ENCODE results near the gene RABL6. TPM values are rescaled to one million over a fixed set of nuclear protein-coding genes. Genes with fewer than 3 reads are reported as not detected.
"Not testable (repeated sequence)": the region's sequence is repeated elsewhere in the genome, so short reads cannot be mapped to it uniquely, and the experiment has no call there.

The RABL6 gene, protein sequence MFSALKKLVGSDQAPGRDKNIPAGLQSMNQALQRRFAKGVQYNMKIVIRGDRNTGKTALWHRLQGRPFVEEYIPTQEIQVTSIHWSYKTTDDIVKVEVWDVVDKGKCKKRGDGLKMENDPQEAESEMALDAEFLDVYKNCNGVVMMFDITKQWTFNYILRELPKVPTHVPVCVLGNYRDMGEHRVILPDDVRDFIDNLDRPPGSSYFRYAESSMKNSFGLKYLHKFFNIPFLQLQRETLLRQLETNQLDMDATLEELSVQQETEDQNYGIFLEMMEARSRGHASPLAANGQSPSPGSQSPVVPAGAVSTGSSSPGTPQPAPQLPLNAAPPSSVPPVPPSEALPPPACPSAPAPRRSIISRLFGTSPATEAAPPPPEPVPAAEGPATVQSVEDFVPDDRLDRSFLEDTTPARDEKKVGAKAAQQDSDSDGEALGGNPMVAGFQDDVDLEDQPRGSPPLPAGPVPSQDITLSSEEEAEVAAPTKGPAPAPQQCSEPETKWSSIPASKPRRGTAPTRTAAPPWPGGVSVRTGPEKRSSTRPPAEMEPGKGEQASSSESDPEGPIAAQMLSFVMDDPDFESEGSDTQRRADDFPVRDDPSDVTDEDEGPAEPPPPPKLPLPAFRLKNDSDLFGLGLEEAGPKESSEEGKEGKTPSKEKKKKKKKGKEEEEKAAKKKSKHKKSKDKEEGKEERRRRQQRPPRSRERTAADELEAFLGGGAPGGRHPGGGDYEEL
- total RNA-seq (10 to 100 TPM; 34.8 to 49.1 TPM), polyA plus RNA-seq (ENCODE audit: insufficient read length in 2 of 2) (10 to 100 TPM; 86.3 to 93.5 TPM)
- long read RNA-seq, donor 1, partial matches to known transcripts = 18 of 22 reads
- long read RNA-seq, donor 1, other reads (novel, unspliced or antisense) = 0 of 22 reads
- long read RNA-seq, donor 2, partial matches to known transcripts = 22 of 24 reads
- long read RNA-seq, donor 2, other reads (novel, unspliced or antisense) = 0 of 24 reads
- long read RNA-seq, donor 3, partial matches to known transcripts = 38 of 41 reads
- long read RNA-seq, donor 3, other reads (novel, unspliced or antisense) = 0 of 41 reads
- long read RNA-seq, donor 4, partial matches to known transcripts = 57 of 63 reads
- long read RNA-seq, donor 4, other reads (novel, unspliced or antisense) = 0 of 63 reads

DNA sequence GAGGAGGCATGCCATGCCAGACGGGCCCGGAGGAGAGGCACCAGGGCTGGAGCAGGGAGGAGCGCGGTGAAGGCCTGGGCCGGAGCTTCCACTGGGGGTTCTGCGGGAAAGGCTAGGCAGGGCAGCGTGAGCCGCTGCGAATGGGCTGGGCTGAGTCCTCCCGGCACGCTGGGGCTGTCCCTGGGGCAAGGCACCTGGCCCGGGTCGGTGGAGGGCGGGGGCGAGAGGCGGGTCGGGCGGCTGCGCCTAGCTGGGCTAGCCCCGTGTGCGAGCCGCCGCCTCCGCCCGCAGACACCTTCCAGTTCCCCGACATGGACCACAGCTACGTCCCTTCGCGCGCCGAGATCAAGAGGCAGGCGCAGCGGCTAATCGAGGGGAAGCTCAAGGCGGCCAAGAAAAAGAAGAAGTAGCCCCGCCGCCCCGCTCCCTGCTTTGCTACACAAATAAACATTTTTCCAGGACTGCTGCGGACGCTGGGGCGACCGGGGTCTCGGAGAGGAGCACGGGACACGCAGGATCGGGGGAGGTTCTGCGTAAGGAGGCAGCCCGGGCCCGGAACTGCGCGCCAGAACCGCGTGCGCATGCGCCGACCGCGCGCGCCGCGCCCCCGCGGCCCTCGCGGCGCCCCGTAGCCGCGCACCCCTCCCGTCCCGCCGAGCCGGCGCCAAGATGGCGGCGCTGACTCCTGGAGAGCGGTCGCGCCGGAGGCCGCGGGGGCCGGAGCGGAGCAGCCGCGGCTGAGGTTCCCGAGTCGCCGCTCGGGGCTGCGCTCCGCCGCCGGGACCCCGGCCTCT is at the start of gene RABL6:
Gene RABL6 (plus strand): TSS at position 668 of the 794 bp plus-strand sequence. CDS start 249 bp downstream, outside the sequence.
- peak in 3 of 6 donors; percentile 62 to 94 (median 90) for DNase-seq (ENCODE audit: low read depth in 4 of 6, low spot score in 6 of 6)
- H3K4me3 ChIP-seq (ENCODE audit: low read depth, low read length) = peak within 1 kb of the TSS; percentile 71
- peaks cover 60% of the 10 kb centered on the region for H3K36me3 ChIP-seq (ENCODE audit: control insufficient read depth, insufficient read depth, low read length)
- peaks cover 1% of the 10 kb centered on the region for H3K27me3 ChIP-seq (ENCODE audit: control insufficient read depth, insufficient read depth, low read length)
- no peaks in the 10 kb centered on the region for H3K9me3 ChIP-seq (ENCODE audit: control insufficient read depth, insufficient read depth, low read length)
- peaks cover 24% of the 10 kb centered on the region for H3K4me1 ChIP-seq (ENCODE audit: control insufficient read depth, insufficient read depth, low read length)
- WGBS (ENCODE audit: insufficient coverage) = under 1% methylated on average over 92 of the region's 96 CpGs
- H3K27ac ChIP-seq (ENCODE audit: low read depth, low read length) = peak within 1 kb of the TSS; percentile 78

DNA sequence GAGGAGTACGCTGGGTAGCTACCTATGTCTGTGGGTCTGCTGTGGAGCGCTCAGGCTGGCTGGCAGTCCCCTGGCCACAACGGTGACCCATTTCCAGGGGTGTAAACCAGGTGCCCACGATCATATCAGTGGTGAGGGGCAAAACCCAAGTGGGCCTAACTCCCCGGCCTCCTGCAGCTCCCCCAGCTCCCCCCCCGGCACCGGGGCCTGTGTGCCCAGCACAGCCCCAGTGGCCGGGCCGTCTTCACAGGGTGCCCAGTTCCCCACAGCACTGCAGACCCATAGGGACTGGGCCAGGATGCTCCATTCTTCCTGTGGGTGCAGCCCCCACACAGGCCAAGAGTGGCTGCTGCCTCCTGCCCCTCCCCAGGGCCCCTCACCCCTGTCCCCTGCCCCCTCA is 48.7 kb upstream of the RABL6 start:
- WGBS (ENCODE audit: insufficient coverage) = 83% methylated on average over 9 of the region's 9 CpGs
- peaks cover 2% of the 10 kb centered on the region for H3K36me3 ChIP-seq (ENCODE audit: control insufficient read depth, insufficient read depth, low read length)
- no peak overlapping the region for H3K4me3 ChIP-seq (ENCODE audit: low read depth, low read length)
- H3K4me1 ChIP-seq (ENCODE audit: control insufficient read depth, insufficient read depth, low read length) = peaks cover 18% of the 10 kb centered on the region
- peaks cover 3% of the 10 kb centered on the region for H3K27me3 ChIP-seq (ENCODE audit: control insufficient read depth, insufficient read depth, low read length)
- H3K27ac ChIP-seq (ENCODE audit: low read depth, low read length) = no peak overlapping the region
- H3K9me3 ChIP-seq (ENCODE audit: control insufficient read depth, insufficient read depth, low read length) = peaks cover 3% of the 10 kb centered on the region
- DNase-seq (ENCODE audit: low read depth in 4 of 6, low spot score in 6 of 6) = no peak

DNA sequence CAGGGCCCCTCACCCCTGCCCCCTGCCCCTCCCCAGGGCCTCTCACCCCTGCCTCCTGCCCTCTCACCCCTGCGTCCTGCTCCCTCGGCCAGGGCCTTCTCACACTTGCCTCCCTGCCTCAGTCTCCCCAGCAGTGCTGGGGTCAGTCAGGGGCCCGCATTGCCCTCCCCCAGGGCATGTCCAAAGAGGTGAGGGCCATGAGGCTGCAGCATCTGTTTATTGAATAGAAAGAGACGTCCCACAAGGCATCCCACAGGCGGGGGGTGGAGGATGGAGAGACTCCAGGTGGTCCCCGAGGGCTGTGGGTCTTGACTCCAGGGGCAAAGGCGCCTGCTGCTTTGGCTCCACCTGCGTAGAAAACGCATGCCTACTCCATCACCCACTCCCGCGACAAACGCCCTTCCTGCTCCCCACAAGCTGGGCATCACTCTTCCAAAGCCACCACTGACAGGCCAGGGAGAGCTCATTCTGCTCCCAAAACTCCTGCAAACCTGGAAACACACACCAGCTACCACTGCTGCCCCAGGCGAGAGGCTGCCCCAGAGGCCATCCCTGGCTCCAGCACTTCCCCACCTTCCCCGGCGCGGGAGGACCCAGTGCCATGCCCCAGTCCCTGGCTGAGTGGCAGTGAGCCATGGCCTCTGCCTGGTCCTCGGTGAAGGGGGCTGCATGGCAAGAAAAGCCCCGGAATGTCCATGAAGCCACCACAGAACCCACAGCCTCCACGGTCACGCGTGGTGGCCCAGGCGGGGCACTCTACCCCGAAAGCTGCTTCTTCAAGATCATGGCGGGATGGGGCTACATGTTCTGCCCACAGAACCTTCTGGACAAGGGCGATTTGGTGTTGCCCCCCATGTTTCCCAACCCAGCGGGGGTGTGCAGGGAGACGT is 48.1 kb upstream of the RABL6 start:
- Histone ChIP-seq H3K9me3 (ENCODE audit: control insufficient read depth, insufficient read depth, low read length) (peaks cover 3% of the 10 kb centered on the region), H3K4me1 (ENCODE audit: control insufficient read depth, insufficient read depth, low read length) (peaks cover 18% of the 10 kb centered on the region), H3K27me3 (ENCODE audit: control insufficient read depth, insufficient read depth, low read length) (peaks cover 8% of the 10 kb centered on the region), H3K36me3 (ENCODE audit: control insufficient read depth, insufficient read depth, low read length) (peaks cover 2% of the 10 kb centered on the region), H3K27ac (ENCODE audit: low read depth, low read length) (no peak overlapping the region), H3K4me3 (ENCODE audit: low read depth, low read length) (no peak overlapping the region)
- no peak for DNase-seq (ENCODE audit: low read depth in 4 of 6, low spot score in 6 of 6)
- 91% methylated on average over 21 of the region's 27 CpGs for WGBS (ENCODE audit: insufficient coverage)

DNA sequence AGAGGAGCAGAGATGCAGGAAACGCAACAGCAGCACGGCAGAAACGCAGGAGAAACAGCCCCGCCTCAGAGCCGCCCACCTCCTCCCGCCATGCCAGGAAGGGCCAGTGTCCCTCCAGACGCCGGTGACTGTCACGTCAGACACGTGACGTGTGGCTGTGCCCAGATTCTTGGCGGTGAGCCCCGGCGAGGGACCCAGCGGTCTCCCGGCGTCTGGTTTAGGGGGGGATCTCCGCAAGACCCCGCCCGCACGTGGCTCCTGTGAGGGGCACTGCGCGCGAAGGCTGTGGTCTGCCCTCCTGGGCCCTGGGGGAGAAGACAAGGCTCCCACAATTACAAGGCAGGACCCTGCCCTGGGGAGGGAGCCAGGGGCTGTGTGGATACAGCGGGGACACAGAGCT is 47.3 kb upstream of the RABL6 start:
- H3K27me3 ChIP-seq (ENCODE audit: control insufficient read depth, insufficient read depth, low read length) = peaks cover 8% of the 10 kb centered on the region
- no peak overlapping the region for H3K27ac ChIP-seq (ENCODE audit: low read depth, low read length)

DNA sequence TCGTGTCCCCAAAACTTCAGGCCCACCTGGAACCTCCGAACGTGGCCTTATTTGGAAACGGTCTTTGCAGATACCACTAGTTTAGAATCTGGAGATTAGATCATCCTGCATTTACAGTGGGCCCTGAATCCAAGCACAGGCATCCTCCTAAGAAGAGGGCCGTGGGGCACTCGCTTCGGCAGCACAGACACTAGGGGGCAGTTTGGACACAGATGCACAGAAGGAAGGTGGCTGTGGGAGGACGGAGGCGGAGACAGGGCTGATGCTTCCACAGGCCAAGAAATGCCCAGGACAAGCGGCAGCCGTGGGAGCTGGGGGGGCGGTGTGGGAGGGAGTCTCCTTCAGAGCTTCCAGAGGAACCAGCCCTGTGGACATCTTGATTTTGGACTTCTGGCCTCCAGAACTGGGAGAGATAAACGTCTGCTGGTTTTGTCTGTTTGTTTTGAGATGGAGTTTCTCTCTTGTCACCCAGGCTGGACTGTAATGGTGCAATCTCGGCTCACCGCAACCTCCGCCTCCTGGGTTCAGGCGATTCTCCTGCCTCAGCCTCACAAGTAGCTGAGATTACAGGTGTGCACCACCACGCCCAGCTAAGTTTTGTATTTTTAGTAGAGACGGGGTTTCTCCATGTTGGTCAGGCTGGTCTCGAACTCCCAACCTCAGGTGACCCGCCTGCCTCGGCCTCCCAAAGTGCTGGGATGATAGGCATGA is 46.8 kb upstream of the RABL6 start:
- H3K4me1 ChIP-seq (ENCODE audit: control insufficient read depth, insufficient read depth, low read length) = peaks cover 18% of the 10 kb centered on the region
- H3K4me3 ChIP-seq (ENCODE audit: low read depth, low read length); H3K27me3 ChIP-seq (ENCODE audit: control insufficient read depth, insufficient read depth, low read length); H3K27ac ChIP-seq (ENCODE audit: low read depth, low read length); H3K36me3 ChIP-seq (ENCODE audit: control insufficient read depth, insufficient read depth, low read length); H3K9me3 ChIP-seq (ENCODE audit: control insufficient read depth, insufficient read depth, low read length): not testable (repeated sequence)
- peak in 3 of 6 donors; percentile 25 to 75 (median 65) for DNase-seq (ENCODE audit: low read depth in 4 of 6, low spot score in 6 of 6)
- WGBS (ENCODE audit: insufficient coverage) = 51% methylated on average over 21 of the region's 22 CpGs

More for the DNA sequence above, 47.3 kb upstream of the RABL6 start:
- H3K36me3 ChIP-seq (ENCODE audit: control insufficient read depth, insufficient read depth, low read length) = peaks cover 2% of the 10 kb centered on the region
- peaks cover 18% of the 10 kb centered on the region for H3K4me1 ChIP-seq (ENCODE audit: control insufficient read depth, insufficient read depth, low read length)
- DNase-seq (ENCODE audit: low read depth in 4 of 6, low spot score in 6 of 6) = no peak
- WGBS (ENCODE audit: insufficient coverage) = 58% methylated on average over 25 of the region's 25 CpGs
- no peak overlapping the region for H3K4me3 ChIP-seq (ENCODE audit: low read depth, low read length)
- H3K9me3 ChIP-seq (ENCODE audit: control insufficient read depth, insufficient read depth, low read length) = peaks cover 3% of the 10 kb centered on the region

DNA sequence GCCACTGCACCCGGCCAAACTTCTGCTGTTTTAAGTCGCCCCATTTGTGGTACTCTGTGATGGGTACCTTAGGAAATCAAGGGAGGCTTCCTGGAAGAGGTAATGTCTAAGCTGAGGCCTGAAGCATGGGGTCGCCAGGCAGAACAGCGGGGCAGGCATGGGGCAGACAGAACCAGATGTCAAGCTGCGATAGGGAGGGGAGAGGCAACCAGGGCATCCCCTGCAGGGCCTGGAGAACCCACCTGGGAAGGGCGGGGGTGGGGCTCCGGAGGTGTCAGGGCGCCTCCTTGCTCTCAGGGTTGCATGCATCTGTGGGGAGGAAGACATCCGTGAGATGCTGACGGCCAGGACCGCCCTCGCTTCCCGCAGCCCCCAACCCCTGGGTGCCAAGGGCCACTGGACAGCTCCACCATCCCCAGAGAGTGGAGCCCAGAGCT is 46.2 kb upstream of the RABL6 start:
- Histone ChIP-seq H3K27me3 (ENCODE audit: control insufficient read depth, insufficient read depth, low read length) (peaks cover 8% of the 10 kb centered on the region), H3K36me3 (ENCODE audit: control insufficient read depth, insufficient read depth, low read length) (peaks cover 2% of the 10 kb centered on the region), H3K9me3 (ENCODE audit: control insufficient read depth, insufficient read depth, low read length) (no peaks in the 10 kb centered on the region), H3K27ac (ENCODE audit: low read depth, low read length) (no peak overlapping the region), H3K4me1 (ENCODE audit: control insufficient read depth, insufficient read depth, low read length) (peaks cover 18% of the 10 kb centered on the region), H3K4me3 (ENCODE audit: low read depth, low read length) (no peak overlapping the region)
- no peak for DNase-seq (ENCODE audit: low read depth in 4 of 6, low spot score in 6 of 6)
- WGBS (ENCODE audit: insufficient coverage) = 91% methylated on average over 8 of the region's 13 CpGs

DNA sequence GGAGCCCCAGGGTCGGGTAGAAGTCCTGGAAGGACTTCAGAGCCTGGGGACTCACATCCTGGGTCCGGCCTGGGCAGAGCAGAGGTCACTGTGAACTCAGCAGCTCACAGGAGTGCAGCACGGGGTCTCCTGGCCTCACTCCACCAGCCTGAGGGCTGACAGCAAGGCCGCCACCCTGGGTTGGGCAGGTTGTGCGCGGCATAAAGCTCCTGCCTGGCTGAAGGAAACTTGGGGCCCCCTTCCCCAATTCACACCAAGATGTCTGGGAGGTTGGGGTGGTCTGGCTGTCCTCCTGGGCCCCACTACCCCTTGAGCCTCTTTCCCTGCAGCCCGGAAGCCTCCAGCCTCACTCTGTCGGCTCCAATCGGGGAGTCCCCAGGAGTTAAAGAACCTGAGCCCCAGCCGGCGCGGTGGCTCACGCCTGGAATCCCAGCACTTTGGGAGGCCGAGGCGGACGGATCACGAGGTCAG is 45.5 kb upstream of the RABL6 start:
- Histone ChIP-seq H3K4me1 (ENCODE audit: control insufficient read depth, insufficient read depth, low read length) (peaks cover 18% of the 10 kb centered on the region), H3K27me3 (ENCODE audit: control insufficient read depth, insufficient read depth, low read length) (peaks cover 8% of the 10 kb centered on the region), H3K36me3 (ENCODE audit: control insufficient read depth, insufficient read depth, low read length) (peaks cover 2% of the 10 kb centered on the region), H3K27ac (ENCODE audit: low read depth, low read length) (no peak overlapping the region), H3K4me3 (ENCODE audit: low read depth, low read length) (no peak overlapping the region), H3K9me3 (ENCODE audit: control insufficient read depth, insufficient read depth, low read length) (no peaks in the 10 kb centered on the region)
- no peak for DNase-seq (ENCODE audit: low read depth in 4 of 6, low spot score in 6 of 6)
- 75% methylated on average over 7 of the region's 17 CpGs for WGBS (ENCODE audit: insufficient coverage)
